Measurements from ENCODE around the gene EPB41L3. TPM values are rescaled to one million over a fixed set of nuclear protein-coding genes. Genes with fewer than 3 reads are reported as not detected.

The EPB41L3 gene
- total RNA-seq, 1 donor from 2014 or later: 43.0 TPM

DNA sequence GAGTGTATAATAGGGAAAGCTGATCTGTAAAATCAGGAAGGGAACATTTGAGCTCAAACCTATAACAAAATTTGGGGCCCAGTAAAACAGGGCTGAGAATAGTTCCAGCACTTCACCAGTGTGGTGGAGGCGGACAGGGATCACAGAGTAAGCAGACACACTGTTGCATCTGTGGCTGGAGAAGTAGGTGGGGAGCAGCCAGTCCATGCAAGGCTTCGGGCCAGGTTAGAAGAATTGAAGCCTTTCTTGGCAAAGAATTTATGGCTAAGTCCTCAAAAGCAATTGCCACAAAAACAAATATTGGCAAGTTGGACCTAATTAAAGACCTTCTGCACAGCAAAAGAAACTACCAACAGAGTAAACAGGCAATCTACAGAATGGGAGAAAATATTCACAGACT lies 154.4 kb downstream of the EPB41L3 start:
- no peak for DNase-seq (ENCODE audit: low read depth)
- TF ChIP-seq, protein P1, sequence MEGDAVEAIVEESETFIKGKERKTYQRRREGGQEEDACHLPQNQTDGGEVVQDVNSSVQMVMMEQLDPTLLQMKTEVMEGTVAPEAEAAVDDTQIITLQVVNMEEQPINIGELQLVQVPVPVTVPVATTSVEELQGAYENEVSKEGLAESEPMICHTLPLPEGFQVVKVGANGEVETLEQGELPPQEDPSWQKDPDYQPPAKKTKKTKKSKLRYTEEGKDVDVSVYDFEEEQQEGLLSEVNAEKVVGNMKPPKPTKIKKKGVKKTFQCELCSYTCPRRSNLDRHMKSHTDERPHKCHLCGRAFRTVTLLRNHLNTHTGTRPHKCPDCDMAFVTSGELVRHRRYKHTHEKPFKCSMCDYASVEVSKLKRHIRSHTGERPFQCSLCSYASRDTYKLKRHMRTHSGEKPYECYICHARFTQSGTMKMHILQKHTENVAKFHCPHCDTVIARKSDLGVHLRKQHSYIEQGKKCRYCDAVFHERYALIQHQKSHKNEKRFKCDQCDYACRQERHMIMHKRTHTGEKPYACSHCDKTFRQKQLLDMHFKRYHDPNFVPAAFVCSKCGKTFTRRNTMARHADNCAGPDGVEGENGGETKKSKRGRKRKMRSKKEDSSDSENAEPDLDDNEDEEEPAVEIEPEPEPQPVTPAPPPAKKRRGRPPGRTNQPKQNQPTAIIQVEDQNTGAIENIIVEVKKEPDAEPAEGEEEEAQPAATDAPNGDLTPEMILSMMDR (IDR thresholded peaks at IDR 0.05; ENCODE audit: insufficient read depth, low read length, poor library complexity, severe bottlenecking): no peak

DNA sequence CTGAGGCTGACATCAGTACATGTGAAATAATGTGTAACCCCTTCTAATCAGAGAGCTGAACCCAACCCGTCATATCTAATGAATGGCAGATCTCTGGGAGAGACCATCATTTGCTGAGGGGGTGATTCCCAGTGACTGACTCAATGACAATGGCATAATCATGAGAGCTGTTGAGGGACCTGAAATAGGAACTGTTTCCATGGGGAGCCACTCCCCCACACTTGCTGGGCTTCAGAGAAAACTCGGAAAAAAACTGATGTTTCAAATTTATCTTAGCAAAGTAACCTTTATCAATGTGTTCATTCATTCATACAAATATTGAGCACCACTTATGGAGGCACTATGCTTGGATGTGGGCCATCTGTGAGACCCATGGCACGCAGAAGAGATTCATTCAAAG lies 154.9 kb downstream of the EPB41L3 start:
- TF ChIP-seq, protein P1 (IDR thresholded peaks at IDR 0.05; ENCODE audit: insufficient read depth, low read length, poor library complexity, severe bottlenecking): no peak

More for the DNA sequence above, 154.4 kb downstream of the EPB41L3 start:
- Histone ChIP-seq H3K36me3 (ENCODE audit: control insufficient read depth, insufficient read depth, low read length) (no peaks in the 10 kb centered on the region), H3K27me3 (ENCODE audit: control insufficient read depth, insufficient read depth, low read length) (no peaks in the 10 kb centered on the region), H3K4me3 (ENCODE audit: low read depth, low read length) (no peak overlapping the region)

DNA sequence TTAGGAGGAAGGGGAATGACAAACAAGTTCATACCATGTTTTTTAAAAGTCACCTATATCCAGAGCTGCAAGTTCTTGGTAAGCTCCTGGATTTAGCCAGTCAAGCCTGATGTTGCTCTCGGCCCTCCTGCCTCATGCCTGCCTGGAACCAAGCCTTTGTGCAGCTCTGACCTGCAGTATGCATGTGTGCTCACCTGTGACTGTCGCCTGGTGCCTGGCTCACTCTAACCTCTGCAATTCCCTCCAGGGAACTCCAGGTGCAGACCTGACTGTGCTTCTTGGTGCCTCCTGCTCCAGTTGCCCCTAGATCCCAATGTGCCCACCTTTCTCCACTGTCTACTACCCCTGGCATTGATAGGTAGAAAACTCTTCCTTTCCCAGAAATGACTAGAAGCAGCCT lies 163.2 kb downstream of the EPB41L3 start:
- H3K4me3 ChIP-seq (ENCODE audit: low read depth, low read length): no peak overlapping the region
- no peak for DNase-seq (ENCODE audit: low read depth)
- H3K36me3 ChIP-seq (ENCODE audit: control insufficient read depth, insufficient read depth, low read length): no peaks in the 10 kb centered on the region
- H3K27me3 ChIP-seq (ENCODE audit: control insufficient read depth, insufficient read depth, low read length): no peaks in the 10 kb centered on the region
- TF ChIP-seq, protein P1 (IDR thresholded peaks at IDR 0.05; ENCODE audit: insufficient read depth, low read length, poor library complexity, severe bottlenecking): no peak

More for the DNA sequence above, 154.9 kb downstream of the EPB41L3 start:
- Histone ChIP-seq H3K27me3 (ENCODE audit: control insufficient read depth, insufficient read depth, low read length) (no peaks in the 10 kb centered on the region), H3K4me3 (ENCODE audit: low read depth, low read length) (no peak overlapping the region), H3K36me3 (ENCODE audit: control insufficient read depth, insufficient read depth, low read length) (no peaks in the 10 kb centered on the region)
- DNase-seq (ENCODE audit: low read depth): no peak

DNA sequence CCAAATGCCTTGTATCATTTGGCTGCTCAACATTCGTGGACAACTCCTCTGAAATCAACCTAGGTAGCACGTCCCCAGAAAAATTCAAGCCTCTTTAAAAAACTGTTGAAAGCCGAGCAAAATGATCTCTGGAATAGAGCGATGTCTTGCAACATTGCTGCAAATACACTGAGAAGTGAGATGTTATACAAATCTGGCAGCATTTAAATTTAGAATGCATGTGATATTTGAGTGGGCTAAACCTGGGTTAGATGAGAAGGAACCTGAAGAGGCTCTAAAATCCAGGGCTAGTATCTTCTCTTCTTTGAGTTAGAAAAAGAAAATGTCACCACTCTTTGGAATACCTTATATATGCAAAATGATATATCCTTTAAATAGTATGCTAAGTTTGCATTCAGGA lies 166.8 kb downstream of the EPB41L3 start:
- Histone ChIP-seq H3K36me3 (ENCODE audit: control insufficient read depth, insufficient read depth, low read length) (no peaks in the 10 kb centered on the region), H3K4me3 (ENCODE audit: low read depth, low read length) (no peak overlapping the region), H3K27me3 (ENCODE audit: control insufficient read depth, insufficient read depth, low read length) (no peaks in the 10 kb centered on the region)
- DNase-seq (ENCODE audit: low read depth): no peak
- TF ChIP-seq, protein P1 (IDR thresholded peaks at IDR 0.05; ENCODE audit: insufficient read depth, low read length, poor library complexity, severe bottlenecking): no peak

DNA sequence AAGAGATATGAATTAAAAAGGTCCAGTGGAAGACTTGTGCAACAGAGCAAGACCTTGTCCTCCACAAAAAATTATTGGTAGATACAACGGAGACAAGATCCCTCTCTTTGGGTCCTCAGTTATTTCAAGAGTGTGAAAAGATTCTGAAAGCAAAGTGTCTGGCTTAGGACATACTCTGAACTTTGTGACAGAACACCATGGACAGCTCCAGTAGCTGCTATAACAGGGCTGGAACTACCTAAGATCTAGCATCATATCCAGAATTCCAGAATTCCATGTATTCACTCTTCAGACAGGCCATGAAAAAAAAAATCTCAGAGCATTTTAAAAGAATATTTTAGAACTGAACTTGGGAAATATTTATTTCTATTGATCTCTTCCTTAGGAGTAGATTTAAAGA lies 173.5 kb downstream of the EPB41L3 start:
- Histone ChIP-seq H3K36me3 (ENCODE audit: control insufficient read depth, insufficient read depth, low read length) (no peaks in the 10 kb centered on the region), H3K4me3 (ENCODE audit: low read depth, low read length) (no peak overlapping the region), H3K27me3 (ENCODE audit: control insufficient read depth, insufficient read depth, low read length) (no peaks in the 10 kb centered on the region)
- DNase-seq (ENCODE audit: low read depth): no peak
- TF ChIP-seq, protein P1 (IDR thresholded peaks at IDR 0.05; ENCODE audit: insufficient read depth, low read length, poor library complexity, severe bottlenecking): no peak

DNA sequence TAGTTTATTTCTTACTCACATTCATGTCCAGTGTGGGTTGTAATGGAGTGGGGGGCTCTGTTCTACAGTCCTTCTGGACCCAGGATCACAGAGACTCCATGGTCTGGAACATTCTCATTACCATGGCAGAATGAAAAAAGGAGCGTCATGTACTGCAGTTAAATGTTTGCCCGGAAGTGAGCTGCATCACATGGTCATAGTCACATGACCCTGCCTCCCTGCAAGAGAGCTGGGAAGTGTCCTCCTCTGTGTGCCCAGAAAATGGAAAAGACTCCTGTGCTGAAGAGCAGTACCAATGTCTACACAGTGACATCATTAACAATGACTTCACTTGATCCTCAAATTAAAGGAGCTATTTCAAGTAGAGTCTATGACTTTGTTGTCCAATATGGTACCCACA lies 174.3 kb downstream of the EPB41L3 start:
- no peak overlapping the region for H3K4me3 ChIP-seq (ENCODE audit: low read depth, low read length)
- no peak for DNase-seq (ENCODE audit: low read depth)

More for the DNA sequence above, 174.3 kb downstream of the EPB41L3 start:
- TF ChIP-seq, protein P1 (IDR thresholded peaks at IDR 0.05; ENCODE audit: insufficient read depth, low read length, poor library complexity, severe bottlenecking): no peak
- no peaks in the 10 kb centered on the region for H3K27me3 ChIP-seq (ENCODE audit: control insufficient read depth, insufficient read depth, low read length)
- H3K36me3 ChIP-seq (ENCODE audit: control insufficient read depth, insufficient read depth, low read length): no peaks in the 10 kb centered on the region
